LoVo (cell line): ENCODE data around the gene HS1BP3.

Source experiments
- DNase-seq: peaks from one replicate; pipeline ENCODE4 v3.0.0-alpha.2; 2016; ENCODE audit warnings: low spot score

Gene HS1BP3

DNA sequence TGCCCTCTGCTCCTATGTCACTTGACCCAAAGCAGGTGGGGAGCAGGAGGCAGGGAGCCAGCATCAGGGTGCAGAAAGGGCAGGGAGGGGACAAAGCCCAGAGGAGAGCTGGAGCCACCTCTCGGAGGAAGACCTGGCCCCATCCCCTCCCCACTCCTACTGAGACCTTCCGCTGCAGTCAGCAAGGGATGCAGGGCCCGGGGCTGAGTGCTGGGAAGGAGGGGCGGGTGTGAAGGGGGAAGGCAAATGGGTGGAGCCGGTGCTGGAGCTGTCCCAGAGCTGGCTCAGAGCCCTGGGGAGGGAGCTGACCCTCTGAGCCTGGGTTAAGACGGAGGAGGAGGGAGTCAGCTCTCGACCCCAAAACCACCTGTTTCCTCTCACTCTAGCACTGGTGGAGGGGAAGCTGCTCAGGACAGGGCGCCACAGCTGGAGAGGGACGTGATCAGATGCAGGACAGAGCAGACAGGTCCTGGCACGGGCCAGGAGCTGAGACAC lies 33.8 kb downstream of the HS1BP3 start:
- DNase-seq: no peak

- no peak for DNase-seq
Measured at GRCh38 chr2:20616341-20616871, 34.5 kb downstream of the HS1BP3 start.

- no peak for DNase-seq
Measured at GRCh38 chr2:20615466-20616241, 35.2 kb downstream of the HS1BP3 start.

GRCh38 chr2:20615068-20615465 lies 35.8 kb downstream of the HS1BP3 start:
- DNase-seq: no peak

GRCh38 chr2:20614201-20615067 lies 36.5 kb downstream of the HS1BP3 start:
- DNase-seq: peak; percentile 28

DNA sequence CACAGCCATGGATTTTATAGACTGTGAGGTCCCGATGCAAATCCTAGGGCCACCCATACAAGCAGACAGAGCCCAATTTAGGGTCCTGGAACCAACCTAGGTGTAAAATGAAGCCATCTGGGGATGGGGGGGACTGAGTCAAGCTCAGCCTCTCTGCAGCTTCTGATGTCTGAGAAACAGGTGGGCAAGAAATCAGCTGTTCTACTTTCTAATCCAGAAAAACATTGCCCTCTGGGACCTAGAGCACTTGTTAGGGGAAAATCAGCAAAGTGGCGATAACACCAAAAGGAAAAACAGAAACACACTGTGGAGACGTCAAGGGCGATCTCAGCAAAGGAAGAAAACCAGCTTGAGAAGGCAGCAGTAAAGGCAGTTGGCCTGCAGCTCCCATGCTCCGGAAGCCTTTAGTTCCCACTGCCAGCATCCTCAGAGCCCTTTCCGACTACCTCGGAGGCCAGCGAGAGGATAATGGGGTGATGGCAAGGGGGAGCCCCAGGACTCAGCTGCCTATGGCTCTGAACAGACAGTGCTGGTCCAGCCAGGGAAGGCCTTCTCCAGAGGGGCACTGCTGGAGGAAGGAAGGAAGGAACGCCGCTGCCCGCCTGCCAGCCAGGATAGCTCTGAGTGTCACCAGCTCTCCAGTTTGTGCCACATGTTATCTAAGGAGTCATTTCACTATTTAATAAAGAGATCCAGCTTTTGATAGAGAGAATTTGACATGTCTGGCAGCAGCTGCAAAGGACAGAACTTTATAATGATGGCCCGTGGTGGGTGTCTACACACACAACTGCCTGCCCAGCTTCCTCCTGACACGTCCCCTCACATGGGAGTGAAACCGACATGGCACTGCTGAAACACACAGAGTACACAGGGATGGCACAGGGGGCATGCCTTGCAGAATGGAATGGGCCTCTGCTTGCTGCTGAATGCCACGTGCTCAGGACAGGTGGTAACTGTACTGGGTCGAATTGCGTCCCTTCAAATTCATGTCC lies 37.7 kb downstream of the HS1BP3 start:
- DNase-seq: no peak

- DNase-seq: no peak
Measured at GRCh38 chr2:20611844-20612356, 39.0 kb downstream of the HS1BP3 start.

- DNase-seq: no peak
Measured at GRCh38 chr2:20611077-20611843, 39.6 kb downstream of the HS1BP3 start.

DNA sequence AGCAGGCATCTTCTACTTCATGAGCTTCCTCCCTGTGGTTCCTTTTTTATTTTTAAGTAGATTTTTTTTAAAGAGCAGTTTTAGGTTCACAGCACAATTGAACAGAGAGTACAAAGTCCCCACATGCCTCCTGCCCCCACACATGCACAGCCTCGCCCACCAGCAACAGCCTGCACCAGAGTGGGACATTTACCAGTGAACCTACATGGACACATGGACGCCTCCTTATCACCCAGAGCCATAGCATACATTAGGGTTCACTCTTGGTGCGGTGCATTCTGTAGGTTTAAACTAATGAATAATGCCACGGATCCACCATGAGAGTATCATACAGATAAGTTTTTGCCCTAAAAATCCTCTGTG lies 40.9 kb downstream of the HS1BP3 start:
- no peak for DNase-seq

- no peak for DNase-seq
Measured at GRCh38 chr2:20609349-20609994, 41.4 kb downstream of the HS1BP3 start.

DNA sequence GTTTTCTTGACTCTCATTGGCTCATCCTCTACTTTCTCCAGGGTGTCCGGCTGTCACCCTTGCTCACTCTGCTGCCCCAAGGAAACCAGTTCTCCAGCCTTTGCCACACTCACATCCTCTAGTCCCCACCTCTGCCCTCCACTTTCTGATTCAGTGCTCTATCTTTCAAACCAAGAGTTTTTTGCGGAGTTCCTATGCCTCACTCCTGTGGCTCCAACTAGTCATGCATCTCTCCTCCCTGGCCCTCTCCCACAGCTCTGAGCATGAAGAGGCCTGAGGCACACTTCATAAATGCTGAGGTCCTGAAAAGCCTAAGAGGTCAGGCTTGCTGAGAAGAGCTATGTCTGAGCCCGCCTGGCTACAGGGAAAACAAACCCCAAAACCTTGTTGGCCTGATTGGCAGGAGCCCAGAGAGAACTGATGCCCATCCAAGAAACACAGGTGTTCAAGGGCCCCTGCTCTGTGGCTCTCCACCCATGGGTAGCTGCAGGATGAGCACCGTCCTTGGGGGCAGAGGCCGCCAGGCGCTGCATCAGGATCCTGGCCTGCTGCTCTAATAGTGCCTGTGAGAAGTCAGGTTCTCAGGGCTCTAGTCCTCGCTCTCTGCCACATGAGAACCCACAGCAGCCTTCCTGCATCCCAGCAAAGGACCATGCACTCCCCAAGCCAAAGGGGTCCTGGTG lies 42.1 kb downstream of the HS1BP3 start:
- DNase-seq: no peak

GRCh38 chr2:20607446-20607845 lies 43.5 kb downstream of the HS1BP3 start:
- no peak for DNase-seq

DNA sequence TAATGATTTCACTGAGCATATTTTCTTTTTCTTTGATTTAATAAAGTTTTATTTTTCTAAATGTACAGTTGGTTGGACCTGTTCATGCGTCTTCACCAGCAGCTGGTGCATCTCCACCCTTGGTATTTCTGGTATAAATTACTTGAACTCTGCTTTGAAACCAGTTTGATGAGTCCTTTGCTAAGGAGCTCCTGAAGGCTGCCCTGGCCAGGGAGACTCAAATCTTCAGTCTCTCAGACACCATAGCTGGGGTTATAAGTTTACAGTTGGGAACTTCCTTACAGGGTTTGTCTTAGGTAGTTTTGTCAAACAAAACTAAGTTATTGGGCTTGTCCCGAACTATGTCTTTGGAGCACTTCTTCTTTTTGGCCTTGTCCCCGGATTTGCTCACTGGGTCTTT lies 44.7 kb downstream of the HS1BP3 start:
- DNase-seq: no peak

DNA sequence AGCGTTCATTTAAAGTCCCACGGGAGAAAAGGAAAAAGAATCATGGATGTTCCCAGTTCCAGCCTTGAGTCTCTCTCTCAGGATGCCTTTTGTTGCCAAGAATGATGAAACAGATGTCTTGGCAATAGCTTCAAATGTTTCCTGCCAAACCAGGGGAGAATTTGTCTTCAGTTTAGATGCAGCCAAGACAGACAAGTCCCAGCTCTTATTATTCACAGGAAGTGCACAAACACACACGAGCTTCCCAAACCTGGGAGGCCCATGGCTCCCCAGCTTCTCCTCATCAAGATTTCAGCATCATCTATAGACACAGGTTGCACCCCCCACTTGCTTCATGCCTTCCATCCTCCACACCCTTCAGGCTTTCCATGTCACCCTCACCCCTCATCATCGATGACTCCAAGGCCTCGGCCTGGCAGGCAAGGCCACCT lies 45.9 kb downstream of the HS1BP3 start:
- no peak for DNase-seq

DNA sequence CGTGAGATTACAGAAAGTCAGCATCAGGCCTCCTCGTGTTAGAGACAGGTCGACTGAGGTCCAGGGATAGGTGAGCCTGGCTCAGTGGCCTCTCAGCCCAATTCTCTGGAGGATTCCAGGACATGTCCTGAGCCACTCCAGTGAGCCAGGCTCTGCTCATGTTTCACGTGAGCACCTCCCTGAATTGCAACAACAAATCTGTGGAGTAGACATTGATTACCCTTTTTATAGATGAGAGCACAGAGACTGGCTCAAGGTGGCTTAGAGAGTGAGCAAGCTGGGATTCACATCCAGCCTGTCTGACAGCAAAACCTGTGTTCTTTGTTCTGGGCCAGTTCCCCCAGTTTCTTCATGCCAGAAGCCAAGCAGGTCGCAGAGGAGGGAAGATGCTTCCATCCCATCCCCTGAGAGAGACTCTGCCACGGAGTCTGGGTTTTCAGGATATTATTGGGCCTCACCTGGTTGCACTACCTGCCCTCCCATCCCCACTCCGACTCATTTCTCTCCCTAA lies 46.4 kb downstream of the HS1BP3 start:
- no peak for DNase-seq

GRCh38 chr2:20603791-20604190 lies 47.1 kb downstream of the HS1BP3 start:
- no peak for DNase-seq

DNA sequence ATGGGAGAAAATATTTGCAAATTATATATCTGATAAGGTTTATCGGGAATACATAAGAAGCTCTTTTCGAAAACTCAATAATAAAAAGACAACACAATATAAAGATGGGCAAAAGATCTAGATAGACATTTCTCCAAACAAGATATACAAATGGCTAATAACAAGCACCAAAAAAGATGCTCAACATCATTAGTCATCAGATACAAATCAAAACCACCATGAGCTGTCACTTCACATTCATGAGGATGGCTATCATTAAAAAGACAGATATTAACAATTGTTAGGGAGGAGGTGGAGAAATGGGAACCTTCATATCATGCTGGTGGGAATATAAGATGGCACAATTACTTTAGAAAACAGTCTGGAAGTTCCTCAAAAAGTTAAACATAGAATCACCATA lies 48.1 kb downstream of the HS1BP3 start:
- DNase-seq: no peak

DNA sequence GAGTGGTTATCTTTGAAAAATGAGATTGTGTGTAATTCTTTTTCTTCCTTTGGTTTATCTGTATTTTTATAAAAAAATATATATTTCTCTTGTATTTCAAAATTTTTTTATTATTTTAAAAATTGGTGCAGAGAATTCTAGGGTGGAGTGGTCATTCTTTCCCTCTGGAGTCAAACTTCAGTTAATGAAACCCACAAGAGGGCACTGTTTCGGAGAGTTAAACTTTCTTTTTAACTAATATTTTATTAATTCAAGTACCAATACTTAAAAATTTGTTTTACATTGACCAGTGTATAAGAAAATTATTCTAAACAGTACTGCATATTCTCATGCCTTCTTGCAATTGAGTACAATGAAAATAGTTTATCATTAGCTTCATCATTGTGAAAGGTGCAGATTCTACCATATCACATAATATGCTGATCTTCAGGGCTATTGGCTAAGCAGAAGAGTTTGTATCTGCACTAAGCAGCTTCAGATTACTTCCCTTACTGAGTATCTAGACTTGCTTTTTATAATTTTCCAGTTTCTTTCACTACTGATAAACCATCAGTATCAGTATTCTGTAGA lies 50.1 kb downstream of the HS1BP3 start:
- no peak for DNase-seq
